Suprapubic skin (tissue), 3 donors: ENCODE data around the gene DNAI7.

Experiments
- EP300 ChIP-seq: sonication (generic); formaldehyde crosslinking; IDR thresholded peaks from one replicate; pipeline ENCODE4 v1.6.1; 2017; ENCODE audit warnings: antibody characterized with exemption
- POLR2A ChIP-seq, 2 donors: fragments of 450-650 bp; IDR thresholded peaks; one replicate each; pipeline ENCODE4 v1.6.1; 2017; ENCODE audit warnings: antibody characterized with exemption in 2 of 2, mild to moderate bottlenecking in 2 of 2, moderate library complexity in 2 of 2
- TF ChIP-seq, protein P1 (sequence below), 2 donors: fragments of 200-600 bp in 1 of 2; fragments of 450-650 bp in 1 of 2; sonication (generic) in 1 of 2; IDR thresholded peaks; one replicate each; pipeline ENCODE4 v1.5.1; 2016 to 2019; ENCODE audit warnings: antibody characterized with exemption in 2 of 2, mild to moderate bottlenecking in 1 of 2, moderate library complexity in 1 of 2

DNA sequence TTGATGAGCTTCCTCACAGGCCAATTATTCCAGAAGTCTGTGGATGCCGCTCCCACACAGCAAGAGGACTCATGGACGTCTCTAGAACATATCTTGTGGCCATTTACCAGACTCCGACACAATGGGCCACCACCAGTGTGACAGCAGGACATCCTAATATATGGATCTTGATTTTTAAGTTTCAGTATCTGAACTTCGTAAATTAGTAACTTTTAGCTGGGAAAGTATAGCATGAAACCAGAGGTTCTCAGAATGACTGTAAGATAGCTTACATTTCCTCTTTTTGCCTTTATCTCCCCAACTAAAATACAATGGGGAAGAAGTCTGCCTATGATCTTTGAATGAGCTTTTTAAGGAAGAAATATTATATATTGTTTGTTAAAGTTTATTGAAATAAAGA lies 87.0 kb downstream of the DNAI7 start:
- TF ChIP-seq, protein P1, sequence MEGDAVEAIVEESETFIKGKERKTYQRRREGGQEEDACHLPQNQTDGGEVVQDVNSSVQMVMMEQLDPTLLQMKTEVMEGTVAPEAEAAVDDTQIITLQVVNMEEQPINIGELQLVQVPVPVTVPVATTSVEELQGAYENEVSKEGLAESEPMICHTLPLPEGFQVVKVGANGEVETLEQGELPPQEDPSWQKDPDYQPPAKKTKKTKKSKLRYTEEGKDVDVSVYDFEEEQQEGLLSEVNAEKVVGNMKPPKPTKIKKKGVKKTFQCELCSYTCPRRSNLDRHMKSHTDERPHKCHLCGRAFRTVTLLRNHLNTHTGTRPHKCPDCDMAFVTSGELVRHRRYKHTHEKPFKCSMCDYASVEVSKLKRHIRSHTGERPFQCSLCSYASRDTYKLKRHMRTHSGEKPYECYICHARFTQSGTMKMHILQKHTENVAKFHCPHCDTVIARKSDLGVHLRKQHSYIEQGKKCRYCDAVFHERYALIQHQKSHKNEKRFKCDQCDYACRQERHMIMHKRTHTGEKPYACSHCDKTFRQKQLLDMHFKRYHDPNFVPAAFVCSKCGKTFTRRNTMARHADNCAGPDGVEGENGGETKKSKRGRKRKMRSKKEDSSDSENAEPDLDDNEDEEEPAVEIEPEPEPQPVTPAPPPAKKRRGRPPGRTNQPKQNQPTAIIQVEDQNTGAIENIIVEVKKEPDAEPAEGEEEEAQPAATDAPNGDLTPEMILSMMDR (IDR thresholded peaks at IDR 0.05), result no peak
- TF ChIP-seq POLR2A (IDR thresholded peaks at IDR 0.05) (no peak), EP300 (no peak)
